HFFc6 (cell line): Measurements from ENCODE around the gene MYO9B. TPM values are rescaled to one million over a fixed set of nuclear protein-coding genes. Genes with fewer than 3 reads are reported as not detected.

Source experiments
- DNase-seq: peaks from one replicate; pipeline ENCODE4 v3.0.0-alpha.2; 2018
- H3K27ac Mint-ChIP-seq: 2 replicates; pipeline ENCODE4 v1.8.0; 2020; ENCODE audit warnings: mild to moderate bottlenecking, mixed read lengths
- H3K27me3 Mint-ChIP-seq: 2 replicates; pipeline ENCODE4 v1.8.0; 2021; ENCODE audit warnings: mild to moderate bottlenecking, moderate library complexity, mixed read lengths; ENCODE audit not compliant: insufficient read depth
- H3K36me3 Mint-ChIP-seq: 2 replicates; pipeline ENCODE4 v1.8.0; 2021; ENCODE audit warnings: low read depth, mixed read lengths
- H3K4me1 Mint-ChIP-seq: 2 replicates; pipeline ENCODE4 v1.8.0; 2020; ENCODE audit warnings: low read depth, mixed read lengths
- H3K4me3 Mint-ChIP-seq: 2 replicates; pipeline ENCODE4 v1.8.0; 2020; ENCODE audit warnings: mild to moderate bottlenecking, moderate library complexity, mixed read lengths
- H3K9me3 Mint-ChIP-seq: 2 replicates; pipeline ENCODE4 v1.8.0; 2020; ENCODE audit warnings: mild to moderate bottlenecking, mixed read lengths
- total RNA-seq, 6 experiments: library from RNA; stranded (reverse); fragmentation: NEBNext Ultra II Directional; extraction: Animal tissue kit (Norgen Biotek cat#: 25700); gene quantifications; 2 replicates in 1 of 6; 3 replicates in 5 of 6; pipeline ENCODE4 v1.2.3, GENCODE V29; 2021
- TF ChIP-seq, protein P1 (sequence below): fragments of 200-600 bp; sonication (generic); IDR thresholded peaks from 2 replicates; pipeline ENCODE4 v1.5.0; 2021; ENCODE audit warnings: antibody characterized with exemption, mild to moderate bottlenecking

The MYO9B gene
- total RNA-seq, 6 experiments from 2014 or later: 81.2 to 89.0 (median 83.4) TPM

GRCh38 chr19:17043744-17044143 lies 31.8 kb upstream of the MYO9B start:
- Mint-ChIP-seq H3K27ac (no peak overlapping the region), H3K36me3 (no peaks in the 10 kb centered on the region), H3K9me3 (no peaks in the 10 kb centered on the region), H3K4me3 (no peak overlapping the region), H3K27me3 (peaks cover 11% of the 10 kb centered on the region), H3K4me1 (no peaks in the 10 kb centered on the region)
- DNase-seq: no peak
- TF ChIP-seq, protein P1, sequence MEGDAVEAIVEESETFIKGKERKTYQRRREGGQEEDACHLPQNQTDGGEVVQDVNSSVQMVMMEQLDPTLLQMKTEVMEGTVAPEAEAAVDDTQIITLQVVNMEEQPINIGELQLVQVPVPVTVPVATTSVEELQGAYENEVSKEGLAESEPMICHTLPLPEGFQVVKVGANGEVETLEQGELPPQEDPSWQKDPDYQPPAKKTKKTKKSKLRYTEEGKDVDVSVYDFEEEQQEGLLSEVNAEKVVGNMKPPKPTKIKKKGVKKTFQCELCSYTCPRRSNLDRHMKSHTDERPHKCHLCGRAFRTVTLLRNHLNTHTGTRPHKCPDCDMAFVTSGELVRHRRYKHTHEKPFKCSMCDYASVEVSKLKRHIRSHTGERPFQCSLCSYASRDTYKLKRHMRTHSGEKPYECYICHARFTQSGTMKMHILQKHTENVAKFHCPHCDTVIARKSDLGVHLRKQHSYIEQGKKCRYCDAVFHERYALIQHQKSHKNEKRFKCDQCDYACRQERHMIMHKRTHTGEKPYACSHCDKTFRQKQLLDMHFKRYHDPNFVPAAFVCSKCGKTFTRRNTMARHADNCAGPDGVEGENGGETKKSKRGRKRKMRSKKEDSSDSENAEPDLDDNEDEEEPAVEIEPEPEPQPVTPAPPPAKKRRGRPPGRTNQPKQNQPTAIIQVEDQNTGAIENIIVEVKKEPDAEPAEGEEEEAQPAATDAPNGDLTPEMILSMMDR: no peak

- H3K36me3 Mint-ChIP-seq: peaks cover 2% of the 10 kb centered on the region; the same call in 1 of the 2 replicates
- TF ChIP-seq, protein P1: no peak
- no peak overlapping the region for H3K4me3 Mint-ChIP-seq
- no peak for DNase-seq
- peaks cover 8% of the 10 kb centered on the region for H3K4me1 Mint-ChIP-seq
- no peak overlapping the region for H3K27ac Mint-ChIP-seq
- no peaks in the 10 kb centered on the region for H3K9me3 Mint-ChIP-seq
- peaks cover 11% of the 10 kb centered on the region for H3K27me3 Mint-ChIP-seq
Measured at GRCh38 chr19:17045907-17046502, 29.6 kb upstream of the MYO9B start.

DNA sequence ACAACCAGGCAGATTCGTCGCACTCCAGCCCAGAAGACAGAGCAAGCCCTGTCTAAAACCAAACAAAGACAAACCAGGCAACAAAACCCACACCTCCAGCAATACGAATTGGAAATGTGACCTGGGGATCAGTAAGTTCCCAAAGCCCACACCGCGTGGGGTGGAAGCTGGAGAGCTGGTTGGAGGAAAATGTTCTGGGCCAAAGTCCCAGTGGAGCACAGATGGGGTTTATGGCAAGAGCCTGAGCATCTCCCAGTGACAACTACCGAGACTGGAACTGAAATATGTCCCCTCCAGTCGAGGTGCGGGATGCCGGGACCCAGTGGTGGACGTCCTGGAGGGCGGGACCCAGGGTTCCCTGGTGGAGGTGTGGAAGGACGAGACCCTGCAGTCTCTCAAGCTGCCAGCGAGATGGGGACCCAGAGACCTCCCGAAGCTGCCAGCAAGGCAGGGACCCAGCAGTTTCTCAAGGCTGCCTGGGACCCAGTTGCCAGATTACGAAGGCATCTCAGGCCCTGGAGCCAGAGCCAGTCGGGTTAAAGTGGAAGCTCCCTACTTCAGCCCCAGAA lies 26.6 kb upstream of the MYO9B start:
- peaks cover 8% of the 10 kb centered on the region for H3K4me1 Mint-ChIP-seq
- no peak overlapping the region for H3K27ac Mint-ChIP-seq
- H3K9me3 Mint-ChIP-seq: no peaks in the 10 kb centered on the region
- H3K36me3 Mint-ChIP-seq: peaks cover 10% of the 10 kb centered on the region; the same call in 1 of the 2 replicates
- H3K27me3 Mint-ChIP-seq: no peaks in the 10 kb centered on the region; the same call in none of the 2 replicates
- TF ChIP-seq, protein P1: no peak
- H3K4me3 Mint-ChIP-seq: no peak overlapping the region
- no peak for DNase-seq

GRCh38 chr19:17049711-17050280 lies 25.8 kb upstream of the MYO9B start:
- TF ChIP-seq, protein P1: no peak
- Mint-ChIP-seq H3K36me3 (peaks cover 10% of the 10 kb centered on the region; the same call in 1 of the 2 replicates), H3K4me1 (peaks cover 8% of the 10 kb centered on the region), H3K9me3 (no peaks in the 10 kb centered on the region), H3K4me3 (no peak overlapping the region), H3K27ac (no peak overlapping the region), H3K27me3 (no peaks in the 10 kb centered on the region; the same call in 1 of the 2 replicates)
- peak; percentile 28 for DNase-seq

DNA sequence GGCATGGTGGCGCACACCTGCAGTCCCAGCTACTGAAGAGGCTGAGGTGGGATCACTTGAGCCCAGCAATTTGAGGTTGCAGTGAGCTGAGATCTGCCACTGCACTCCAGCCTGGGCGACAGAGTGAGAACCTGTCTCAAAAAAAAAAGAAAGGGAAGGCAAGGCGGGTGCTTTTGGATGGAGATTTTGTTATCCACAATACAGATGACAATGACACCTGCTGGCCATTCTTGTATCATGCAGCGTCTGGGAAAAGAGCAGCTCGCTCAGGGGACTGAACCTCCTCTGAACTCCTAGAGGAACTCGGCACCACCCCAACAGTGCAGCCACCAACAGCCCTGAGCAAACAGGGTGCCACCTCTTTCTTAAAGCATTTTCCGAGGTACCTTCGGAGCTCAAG lies 23.1 kb upstream of the MYO9B start:
- Mint-ChIP-seq H3K4me3 (no peak overlapping the region), H3K27me3 (no peaks in the 10 kb centered on the region; the same call in none of the 2 replicates), H3K27ac (no peak overlapping the region), H3K36me3 (peaks cover 10% of the 10 kb centered on the region; the same call in 1 of the 2 replicates), H3K9me3 (no peaks in the 10 kb centered on the region), H3K4me1 (peaks cover 8% of the 10 kb centered on the region)
- TF ChIP-seq, protein P1: peak; percentile 85
- DNase-seq: peak; percentile 51
